HG03558 (cell line): Measurements from ENCODE around the gene CUTA.
"Not testable (repeated sequence)": the region's sequence is repeated elsewhere in the genome, so short reads cannot be mapped to it uniquely, and the experiment has no call there.

ENCODE experiments used
- ATAC-seq: cut with Tn5 transposase; IDR thresholded peaks from one replicate; pipeline ENCODE4 v1.9.1; 2021; ENCODE audit warnings: moderate number of reproducible peaks; ENCODE audit not compliant: unreplicated experiment; ENCODE audit errors: extremely low read depth

CUTA gene

DNA sequence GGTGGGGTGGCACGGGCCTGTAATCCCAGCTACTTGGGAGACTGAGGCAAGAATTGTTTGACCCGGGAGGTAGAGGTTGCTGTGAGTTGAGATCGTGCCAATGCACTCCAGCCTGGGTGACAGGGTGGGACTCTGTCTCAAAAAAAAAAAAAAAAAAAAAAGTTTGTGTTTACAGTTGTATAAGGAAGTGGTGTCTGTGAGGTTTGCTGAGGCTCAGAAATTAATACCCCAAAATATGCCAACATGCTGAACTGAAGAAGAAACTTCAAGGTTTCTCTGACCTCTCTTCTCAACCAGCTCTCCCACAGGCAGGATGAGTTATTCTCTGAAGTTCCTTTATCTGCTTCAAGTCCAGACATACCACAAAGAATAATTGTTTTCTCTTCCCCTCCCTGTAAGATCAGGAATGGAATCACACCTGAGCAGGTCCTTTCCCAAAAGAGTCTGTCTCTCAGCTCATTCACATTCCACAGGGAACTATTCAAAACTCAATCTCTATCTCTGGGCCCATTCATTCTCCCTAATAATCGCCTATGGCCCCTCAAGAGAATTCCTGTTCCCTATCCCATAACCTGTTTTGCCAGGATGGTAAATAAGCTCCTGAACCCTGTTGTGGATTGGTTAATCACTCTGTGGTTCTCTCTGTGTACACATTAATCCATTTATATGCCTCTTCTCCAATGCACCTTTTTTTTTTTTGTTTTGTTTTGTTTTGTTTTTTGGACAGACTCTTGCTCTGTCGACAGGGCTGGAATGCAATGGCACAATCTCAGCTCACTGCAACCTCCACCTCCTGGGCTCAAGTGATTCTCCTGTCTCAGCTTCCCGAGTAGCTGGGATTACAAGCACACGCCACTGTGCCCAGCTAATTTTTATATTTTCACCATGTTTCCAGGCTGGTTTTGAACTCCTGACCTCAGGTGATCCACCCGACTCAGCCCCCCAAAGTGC is 43.7 kb downstream of the CUTA start:
- ATAC-seq: no peak

DNA sequence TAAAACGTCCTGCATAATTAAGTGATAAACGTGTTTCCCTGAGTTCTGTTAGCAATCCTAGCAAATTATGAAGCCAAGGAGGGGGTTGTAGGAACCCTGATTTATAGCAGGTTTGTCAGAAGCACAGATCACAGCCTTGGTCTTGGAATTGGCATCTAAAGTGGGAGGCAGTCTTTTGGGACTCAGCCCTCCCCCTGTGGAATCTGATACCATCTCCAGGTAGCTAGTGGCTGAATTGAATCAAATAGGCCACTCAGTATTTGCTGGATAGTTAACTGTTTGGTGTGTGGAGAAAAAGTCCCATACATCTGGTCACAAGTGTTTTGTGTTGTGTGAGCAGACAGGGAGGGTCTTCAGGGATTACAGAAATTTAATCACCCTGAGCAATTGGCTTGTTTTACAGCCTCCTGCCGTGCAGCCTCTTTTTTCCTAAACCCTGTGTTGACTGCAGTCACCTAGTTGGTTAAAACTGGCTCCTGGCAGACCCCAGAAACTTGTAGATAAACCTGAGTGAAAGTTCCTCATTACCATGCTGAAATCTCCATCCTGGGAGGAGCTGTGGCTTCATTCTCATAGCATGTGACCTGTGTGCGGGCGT is 45.3 kb downstream of the CUTA start:
- ATAC-seq: no peak

DNA sequence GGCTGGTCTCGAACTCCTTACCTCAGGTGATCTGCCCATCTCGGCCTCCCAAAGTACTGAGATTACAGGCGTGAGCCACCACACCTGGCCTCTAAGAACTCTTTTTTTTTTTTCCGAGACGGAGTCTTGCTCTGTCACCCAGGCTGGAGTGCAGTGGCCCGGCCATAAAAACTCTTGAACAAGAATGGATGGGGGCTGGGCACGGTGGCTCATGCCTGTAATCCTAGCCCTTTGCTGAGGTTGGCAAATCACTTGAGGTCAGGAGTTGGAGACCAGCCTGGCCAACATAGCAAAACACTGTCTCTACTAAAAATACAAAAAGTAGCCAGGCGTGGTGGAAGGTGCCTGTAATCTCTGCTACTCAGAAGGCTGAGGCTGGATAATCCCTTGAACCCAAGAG is 46.0 kb downstream of the CUTA start:
- not testable (repeated sequence) for ATAC-seq

DNA sequence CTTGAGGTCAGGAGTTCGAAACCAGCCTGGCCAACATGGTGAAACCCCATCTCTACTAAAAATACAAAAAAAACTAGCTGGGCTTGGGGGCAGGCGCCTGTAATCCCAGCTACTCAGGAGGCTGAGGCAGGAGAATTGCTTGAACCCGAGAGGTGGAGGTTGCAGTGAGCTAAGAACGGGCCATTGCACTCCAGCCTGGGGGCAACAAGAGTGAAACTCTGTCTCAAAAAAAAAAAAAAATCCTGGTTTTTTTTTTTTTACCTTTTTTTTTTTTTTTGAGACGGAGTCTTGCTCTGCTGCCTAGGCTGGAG is 50.2 kb downstream of the CUTA start:
- not testable (repeated sequence) for ATAC-seq

DNA sequence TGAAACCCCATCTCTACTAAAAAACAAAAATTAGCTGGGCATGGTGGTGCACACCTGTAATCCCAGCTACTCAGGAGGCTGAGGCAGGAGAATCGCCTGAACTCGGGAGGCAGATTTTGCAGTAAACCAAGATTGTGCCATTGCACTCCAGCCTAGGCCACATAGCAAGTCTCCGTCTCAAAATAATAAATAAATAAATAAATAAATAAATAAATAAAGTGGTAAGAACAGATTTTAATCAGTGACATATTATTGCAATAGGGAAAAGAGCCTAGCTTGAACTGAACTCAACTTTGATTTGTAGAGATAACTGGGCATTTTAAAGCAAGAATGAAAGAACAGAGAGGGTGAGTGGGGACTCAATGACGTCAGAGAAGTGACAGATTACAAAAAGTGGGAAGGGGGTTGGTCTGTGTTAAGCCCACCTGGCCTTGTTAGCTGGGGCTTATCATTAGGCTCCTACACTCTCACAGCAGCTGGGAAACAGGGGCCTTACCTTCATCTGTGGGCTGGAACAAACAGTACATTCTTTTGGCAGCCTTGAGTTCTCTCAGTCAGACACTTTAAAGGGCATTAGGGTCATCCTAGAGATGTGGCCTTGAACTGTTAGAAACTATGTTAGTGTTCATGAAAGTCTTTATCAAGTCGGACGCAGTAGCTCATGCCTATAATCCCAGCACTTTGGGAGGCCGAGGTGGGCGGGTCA is 50.7 kb downstream of the CUTA start:
- no peak for ATAC-seq
